Pancreas (tissue), 10 donors: ENCODE data around the gene CD248. TPM values are rescaled to one million over a fixed set of nuclear protein-coding genes. Genes with fewer than 3 reads are reported as not detected.

Source experiments
- ATAC-seq, 4 donors: fragments of 200-7000 bp; cut with Tn5 transposase; one replicate each; pipeline versions ENCODE4 v1.8.0 to v1.9.1; 2020; ENCODE audit warnings: mild to moderate bottlenecking in 4 of 4, moderate library complexity in 4 of 4
- DNase-seq, 6 donors: peaks; one replicate each; pipeline ENCODE4 v3.0.0-alpha.2; 2020
- FAIRE-seq: peaks from 2 replicates; lab custom pipeline; 2012; peaks lifted over from hg19 to GRCh38; lab: Jason Lieb, UNC
- H3K27ac ChIP-seq, 4 donors: fragments of 200-600 bp; sonication (generic); 1 replicate in 3 of 4; 2 replicates in 1 of 4; pipeline versions ENCODE4 v1.5.0 to v1.8.0; 2020
- H3K27me3 ChIP-seq, 4 donors: fragments of 200-600 bp; one replicate each; pipeline ENCODE4 v1.8.0; 2021
- H3K36me3 ChIP-seq, 3 donors: fragments of 200-600 bp; sonication (generic) in 1 of 3; one replicate each; pipeline versions ENCODE4 v1.5.0 to v1.8.0; 2020 to 2021
- H3K4me1 ChIP-seq, 3 donors: fragments of 200-600 bp; one replicate each; pipeline ENCODE4 v1.8.0; 2021
- H3K4me3 ChIP-seq, 4 donors: fragments of 200-600 bp; sonication (generic) in 2 of 4; one replicate each; pipeline versions ENCODE4 v1.5.0 to v1.8.0; 2020 to 2021
- H3K9me3 ChIP-seq, 4 donors: fragments of 200-600 bp; one replicate each; pipeline ENCODE4 v1.8.0; 2021
- WGBS, 2 donors: extraction: QIAGEN DNeasy Blood & Tissue Kit; methylation state at CpG; one replicate each; pipeline ENCODE4 v1.1.7; 2013; 5-methylcytosine and 5-hydroxymethylcytosine counted together
- intact Hi-C, 3 donors: fragments of 100-400 bp; cut with DNase I; formaldehyde crosslinking; loops; one replicate each; pipeline versions ENCODE4 v1.11.1 to v1.14.2; 2022
- polyA plus RNA-seq, 2 donors: library from polyadenylated mRNA; stranded (reverse); fragments of 200-250 nt; gene quantifications; one replicate each; pipeline ENCODE4 v1.2.3, GENCODE V29; 2013
- total RNA-seq, 6 donors: library from RNA; stranded (reverse); fragmentation: NEBNext Ultra II Directional in 4 of 6; extraction: Animal tissue kit (Norgen Biotek cat#: 25700) in 4 of 6; gene quantifications; one replicate each; pipeline versions ENCODE4 v1.2.1 to v1.2.4, GENCODE V29; 2021 to 2023
- TF ChIP-seq, protein P1 (sequence below), 4 donors: fragments of 200-600 bp; sonication (generic) in 3 of 4; IDR thresholded peaks; one replicate each; pipeline versions ENCODE4 v1.5.0 to v1.8.0; 2021; ENCODE audit warnings: antibody characterized with exemption in 4 of 4
- donor health status: healthy with polysubstance abuse.
- donor health status: DM: no; HTN: no; CAD: no; lungs with moderate emphysema.
- donor health status: DM: no; HTN: no; CAD: no.
- donor health status: control.
- donor health status: control.
- donor health status: Bipolar disorder and iron deficiency.
- donor health status: DM: yes; HTN: yes; CAD: no.
- donor health status: DM: no; HTN: no; CAD: no.
- donor health status: DM: no; HTN: no; CAD: no.
- donor health status: DM: yes; HTN: yes; CAD: no.

The CD248 gene
- total and polyA plus RNA-seq, 8 donors, result 1.2 to 17.7 (median 3.8) TPM

GRCh38 chr11:66291303-66291705, 25.5 kb downstream of the CD248 start:
- Histone ChIP-seq H3K27me3 (no peaks in the 10 kb centered on the region), H3K36me3 (no peaks in the 10 kb centered on the region), H3K4me3 (peak overlapping the region in 2 of 4 donors; percentile 57 to 64), H3K4me1 (peaks cover 0 to 17% (median 15%) of the 10 kb centered on the region in 3 donors), H3K27ac (no peak overlapping the region), H3K9me3 (no peaks in the 10 kb centered on the region)
- DNase-seq (peak in 1 of 6 donors; percentile 68), ATAC-seq (no peak), FAIRE-seq (no peak)
- WGBS, 2 donors, result 16 to 17% methylated on average over 10 to 16 of the region's 16 CpGs
- TF ChIP-seq, protein P1, sequence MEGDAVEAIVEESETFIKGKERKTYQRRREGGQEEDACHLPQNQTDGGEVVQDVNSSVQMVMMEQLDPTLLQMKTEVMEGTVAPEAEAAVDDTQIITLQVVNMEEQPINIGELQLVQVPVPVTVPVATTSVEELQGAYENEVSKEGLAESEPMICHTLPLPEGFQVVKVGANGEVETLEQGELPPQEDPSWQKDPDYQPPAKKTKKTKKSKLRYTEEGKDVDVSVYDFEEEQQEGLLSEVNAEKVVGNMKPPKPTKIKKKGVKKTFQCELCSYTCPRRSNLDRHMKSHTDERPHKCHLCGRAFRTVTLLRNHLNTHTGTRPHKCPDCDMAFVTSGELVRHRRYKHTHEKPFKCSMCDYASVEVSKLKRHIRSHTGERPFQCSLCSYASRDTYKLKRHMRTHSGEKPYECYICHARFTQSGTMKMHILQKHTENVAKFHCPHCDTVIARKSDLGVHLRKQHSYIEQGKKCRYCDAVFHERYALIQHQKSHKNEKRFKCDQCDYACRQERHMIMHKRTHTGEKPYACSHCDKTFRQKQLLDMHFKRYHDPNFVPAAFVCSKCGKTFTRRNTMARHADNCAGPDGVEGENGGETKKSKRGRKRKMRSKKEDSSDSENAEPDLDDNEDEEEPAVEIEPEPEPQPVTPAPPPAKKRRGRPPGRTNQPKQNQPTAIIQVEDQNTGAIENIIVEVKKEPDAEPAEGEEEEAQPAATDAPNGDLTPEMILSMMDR (IDR thresholded peaks at IDR 0.05), result no peak
- intact Hi-C loops, result no loop called here

GRCh38 chr11:66290330-66290621, 26.6 kb downstream of the CD248 start:
- no peak for FAIRE-seq
- peak overlapping the region in 2 of 4 donors; percentile 93 to 99 for H3K27ac ChIP-seq

DNA sequence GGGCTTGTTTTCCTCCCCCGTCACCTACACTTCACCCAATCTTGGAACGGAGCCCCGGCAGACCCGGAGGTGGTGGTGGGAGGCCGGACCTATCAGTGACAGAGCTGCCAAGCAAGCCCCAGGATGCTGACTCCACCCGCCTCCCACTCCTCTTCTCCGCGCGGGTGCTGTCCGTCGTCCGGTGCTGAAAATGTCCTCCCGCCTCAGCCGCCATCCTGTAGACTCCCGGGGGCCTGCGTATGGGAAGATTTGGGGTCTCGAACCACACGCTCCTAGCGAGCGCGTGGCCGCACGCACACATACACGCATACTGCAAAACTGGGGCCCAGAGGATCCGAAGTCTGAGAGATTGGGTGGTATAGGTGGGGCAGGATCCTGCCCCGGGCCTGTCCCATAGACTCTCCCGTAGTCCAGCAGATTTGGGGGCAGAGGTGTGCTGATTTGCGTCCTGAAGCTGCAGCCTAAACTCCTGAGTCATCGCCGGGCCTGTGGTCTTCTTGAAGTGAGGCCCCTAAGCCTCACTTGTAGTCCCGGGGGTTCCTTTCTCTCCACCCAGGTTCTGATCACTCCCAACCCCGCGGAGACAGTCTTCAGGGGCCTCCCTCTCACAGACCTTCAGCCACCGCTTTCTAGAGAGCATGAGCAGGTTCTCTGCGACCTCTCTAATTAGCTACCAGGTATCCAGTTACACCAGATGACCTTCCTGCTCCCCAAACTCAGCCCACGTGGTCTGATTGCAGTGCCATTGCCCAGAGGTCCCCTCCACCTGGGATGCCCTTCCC, 27.1 kb downstream of the CD248 start:
- intact Hi-C loops, result loop anchor here in 1 of 3 donors (10.0 kb wide), 1 partner anchor 65 kb away; no protein-coding TSS in a partner anchor
- WGBS, 2 donors, result 8% methylated on average over 35 to 36 of the region's 36 CpGs
- ATAC-seq, result peak; percentile 44 to 74 (median 64)
- no peaks in the 10 kb centered on the region for H3K27me3 ChIP-seq
- peak overlapping the region; percentile 49 to 94 (median 80) for H3K4me3 ChIP-seq
- TF ChIP-seq, protein P1 (IDR thresholded peaks at IDR 0.05), result no peak
- no peaks in the 10 kb centered on the region for H3K9me3 ChIP-seq
- no peaks in the 10 kb centered on the region for H3K36me3 ChIP-seq
- peak overlapping the region; percentile 92 to 99 (median 94) for H3K27ac ChIP-seq
- DNase-seq, result peak in 3 of 6 donors; percentile 74 to 85 (median 74)
- peaks cover 0 to 17% (median 15%) of the 10 kb centered on the region in 3 donors for H3K4me1 ChIP-seq
- FAIRE-seq, result no peak

More at GRCh38 chr11:66290330-66290621, 26.6 kb downstream of the CD248 start:
- TF ChIP-seq, protein P1 (IDR thresholded peaks at IDR 0.05), result no peak
- Histone ChIP-seq H3K4me1 (peaks cover 0 to 17% (median 15%) of the 10 kb centered on the region in 3 donors), H3K36me3 (no peaks in the 10 kb centered on the region), H3K27me3 (no peaks in the 10 kb centered on the region), H3K4me3 (no peak overlapping the region), H3K9me3 (no peaks in the 10 kb centered on the region)
- DNase-seq (no peak), ATAC-seq (no peak)
- intact Hi-C loops, result no loop called here
- WGBS, 2 donors, result 60 to 64% methylated on average over 2 of the region's 2 CpGs

GRCh38 chr11:66288671-66289547, 27.9 kb downstream of the CD248 start, which contains the start of gene YIF1A:
Gene YIF1A, minus strand, starts transcription at chr11:66289143. Its CDS starts 158 bp downstream, at chr11:66288985.
- H3K4me3 ChIP-seq, result peak within 1 kb of the TSS; percentile 70 to 94 (median 80)
- peak; percentile 89 to 95 (median 92) for ATAC-seq
- no peaks in the 10 kb centered on the region for H3K9me3 ChIP-seq
- H3K4me1 ChIP-seq, result peaks cover 0 to 17% (median 15%) of the 10 kb centered on the region in 3 donors
- no peaks in the 10 kb centered on the region for H3K27me3 ChIP-seq
- no peaks in the 10 kb centered on the region for H3K36me3 ChIP-seq
- TF ChIP-seq, protein P1 (IDR thresholded peaks at IDR 0.05), result no peak
- WGBS, 2 donors, result 0 to 1% methylated on average over 64 to 87 of the region's 87 CpGs
- H3K27ac ChIP-seq, result peak within 1 kb of the TSS; percentile 92 to 99 (median 94)
- intact Hi-C loops, result loop anchor here in 1 of 3 donors (10.0 kb wide), 1 partner anchor 64 kb away; no protein-coding TSS in a partner anchor
- peak; percentile 97 to 100 (median 99) for DNase-seq
- peak; percentile 97 for FAIRE-seq
